Stimulated activated CD4-positive, alpha-beta T cell treated with anti-CD3 and anti-CD28 coated beads, Interleukin-12 subunit alpha, Interleukin-12 subunit beta, amount 100 ng/mL, for 48 hours (primary cell): ENCODE measurements around the gene PNMA6E.
"Not testable (repeated sequence)": the region's sequence is repeated elsewhere in the genome, so short reads cannot be mapped to it uniquely, and the experiment has no call there.

Experiments used
- DNase-seq, 3 donors: peaks; one replicate each; pipeline ENCODE4 v3.0.0-alpha.2; 2020; ENCODE audit warnings: low read depth in 2 of 3, low spot score in 1 of 3

Gene PNMA6E

DNA sequence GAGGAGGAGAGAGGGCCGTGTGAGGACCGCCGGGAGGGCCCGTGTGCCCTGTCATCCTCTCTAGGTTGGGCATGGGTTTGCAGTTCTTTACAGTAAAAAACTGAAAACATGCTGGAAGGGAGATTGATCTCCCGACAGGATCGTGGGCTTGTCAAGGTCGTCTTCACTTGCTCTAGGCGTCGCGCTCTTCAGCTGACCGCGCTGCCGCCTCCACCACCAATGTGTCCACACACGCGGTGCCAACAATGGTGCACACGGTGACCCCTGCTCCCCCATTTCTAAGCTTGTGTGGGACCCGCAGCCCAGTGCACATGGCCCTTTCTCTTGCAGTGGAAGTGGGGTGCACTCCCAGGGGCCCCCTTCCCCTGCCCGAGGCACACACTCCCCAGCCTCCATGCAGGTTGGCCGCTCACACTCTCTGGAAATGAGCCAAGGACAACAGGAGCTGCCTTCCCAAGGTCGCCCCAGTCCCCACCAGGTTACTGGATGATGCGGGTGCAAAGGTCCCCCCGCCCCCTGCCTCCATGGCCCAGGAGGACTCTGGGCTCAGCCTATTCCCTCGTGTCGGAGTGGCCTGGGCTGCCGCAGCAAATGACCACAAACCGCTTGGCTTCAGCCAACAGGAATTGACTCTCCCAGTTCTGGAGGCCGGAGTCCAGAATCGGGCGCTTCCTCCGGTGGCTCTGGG is 8.4 kb upstream of the PNMA6E start:
- DNase-seq, result no peak

DNA sequence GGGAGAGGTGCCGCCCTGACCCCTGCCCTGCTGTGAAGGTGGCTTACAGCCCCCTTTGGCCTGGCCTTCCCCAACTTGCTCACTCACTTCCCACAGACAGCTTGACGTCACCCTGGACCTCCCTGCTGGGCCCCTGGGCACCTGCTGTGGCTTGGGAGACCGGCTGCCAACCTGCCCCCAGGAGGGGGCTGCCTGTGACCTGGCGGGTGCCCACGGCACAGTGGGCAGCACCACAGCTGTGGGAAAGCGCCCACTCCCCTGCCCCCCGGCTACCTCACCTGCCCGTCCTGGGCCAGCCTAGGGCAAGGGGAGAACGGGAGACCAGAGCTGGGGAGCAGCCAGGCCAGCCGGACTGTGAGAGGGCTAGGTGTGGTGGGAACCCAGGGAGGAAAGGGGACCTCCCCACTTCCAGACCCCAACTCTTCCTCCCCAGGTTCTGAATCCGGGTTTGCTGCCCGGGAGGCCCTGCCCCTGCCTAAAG is 7.8 kb upstream of the PNMA6E start:
- no peak for DNase-seq

DNA sequence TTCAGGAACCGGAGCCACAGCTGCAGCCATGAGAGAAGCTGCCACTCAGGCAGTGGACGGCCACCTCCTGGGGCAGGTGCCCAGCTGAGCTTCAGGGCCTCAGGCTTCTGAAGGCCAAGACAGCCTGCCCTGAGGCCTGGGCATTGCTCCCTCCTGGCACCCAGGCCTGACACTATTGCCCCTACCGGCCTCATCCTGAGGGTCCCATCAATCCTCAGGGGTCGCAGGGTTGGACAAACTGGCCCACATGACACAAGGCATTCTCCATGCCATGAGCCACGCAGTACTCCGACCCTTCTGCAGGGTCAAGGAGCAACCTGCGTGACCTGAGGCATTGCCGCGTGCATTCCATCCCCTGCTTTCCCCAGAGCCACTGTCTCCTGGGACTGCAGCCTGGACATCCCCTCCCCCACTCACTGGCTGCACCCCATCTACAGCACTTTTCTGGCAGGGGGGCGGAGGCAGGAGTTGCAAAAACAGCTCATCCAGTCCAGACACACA is 7.1 kb upstream of the PNMA6E start:
- DNase-seq, result no peak

DNA sequence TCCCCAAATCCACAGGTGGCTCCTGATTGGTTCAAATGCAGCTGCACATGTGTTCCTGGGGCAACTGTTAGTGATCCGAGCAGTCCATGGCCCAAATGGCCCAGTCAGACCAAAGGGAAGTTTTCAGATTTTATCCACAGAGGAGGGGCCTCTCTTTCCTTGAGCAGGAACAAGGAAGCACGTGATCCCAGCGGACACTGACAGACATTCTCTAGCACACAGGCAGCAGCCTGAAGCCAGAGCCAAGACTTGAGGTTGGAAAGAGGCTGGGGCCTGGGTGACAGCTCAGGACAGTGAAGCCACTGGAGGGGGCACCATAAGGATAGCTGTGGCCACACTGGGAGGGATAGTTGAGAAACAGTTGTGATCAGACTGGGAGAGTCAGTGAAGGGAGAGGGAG is 6.6 kb upstream of the PNMA6E start:
- no peak for DNase-seq

DNA sequence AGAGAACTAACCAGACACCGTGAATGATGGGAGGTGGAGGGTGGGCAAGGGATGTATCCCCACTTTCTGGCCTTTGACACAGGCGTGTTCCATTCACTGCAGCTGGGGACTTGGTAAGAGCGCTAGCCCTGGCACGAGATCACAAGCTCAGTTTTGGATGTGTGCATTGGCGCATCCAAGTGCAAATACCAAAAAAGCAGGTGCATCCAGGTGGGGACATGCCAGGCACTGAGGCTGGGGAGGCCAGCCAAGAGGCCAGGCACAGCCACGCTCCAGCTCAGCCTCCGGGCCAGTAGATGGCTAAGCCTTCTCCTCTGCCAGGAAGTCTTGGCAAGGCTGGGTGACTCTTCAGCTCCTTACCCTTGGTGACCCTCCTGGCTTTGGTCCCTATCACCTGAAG is 5.8 kb upstream of the PNMA6E start:
- DNase-seq, result no peak

DNA sequence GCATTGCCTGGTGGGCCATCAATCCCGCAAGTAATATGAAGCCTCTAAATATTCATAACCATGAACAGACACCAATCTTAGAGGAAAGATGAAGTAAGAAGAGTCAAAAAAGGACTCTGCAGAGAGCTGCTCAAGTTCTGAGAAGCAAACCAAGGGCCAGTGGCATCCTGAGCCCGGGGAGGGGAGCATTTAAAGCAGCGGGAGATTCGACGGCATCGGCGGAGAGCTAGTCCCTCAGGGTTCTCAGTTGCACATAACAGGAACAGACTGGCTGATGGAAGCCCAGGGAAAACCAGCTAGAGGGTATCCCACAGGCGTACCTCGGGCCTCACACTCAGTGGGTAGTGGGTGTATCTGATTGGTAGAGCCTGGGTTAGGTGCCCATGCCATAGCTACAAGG is 4.9 kb upstream of the PNMA6E start:
- no peak for DNase-seq

DNA sequence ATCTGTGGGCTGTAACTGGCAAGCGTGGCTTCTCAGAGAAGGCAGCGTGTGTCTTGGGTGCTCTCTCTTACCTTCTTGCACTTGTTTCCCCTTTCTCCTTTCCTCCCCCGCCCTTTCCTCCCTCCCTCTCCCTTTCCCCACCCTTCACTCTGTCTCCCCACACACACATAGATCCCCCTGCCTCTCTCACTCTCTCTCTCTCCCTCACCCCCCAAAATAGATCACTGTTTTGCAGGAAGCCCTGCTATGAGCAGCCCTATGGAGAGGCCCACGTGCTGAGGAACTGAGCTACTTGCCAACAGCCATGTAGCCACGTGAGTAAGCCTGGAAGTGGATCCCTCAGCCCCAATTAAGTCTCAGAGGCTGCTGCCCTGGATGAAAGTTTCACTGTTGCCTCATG is 4.3 kb upstream of the PNMA6E start:
- no peak for DNase-seq

DNA sequence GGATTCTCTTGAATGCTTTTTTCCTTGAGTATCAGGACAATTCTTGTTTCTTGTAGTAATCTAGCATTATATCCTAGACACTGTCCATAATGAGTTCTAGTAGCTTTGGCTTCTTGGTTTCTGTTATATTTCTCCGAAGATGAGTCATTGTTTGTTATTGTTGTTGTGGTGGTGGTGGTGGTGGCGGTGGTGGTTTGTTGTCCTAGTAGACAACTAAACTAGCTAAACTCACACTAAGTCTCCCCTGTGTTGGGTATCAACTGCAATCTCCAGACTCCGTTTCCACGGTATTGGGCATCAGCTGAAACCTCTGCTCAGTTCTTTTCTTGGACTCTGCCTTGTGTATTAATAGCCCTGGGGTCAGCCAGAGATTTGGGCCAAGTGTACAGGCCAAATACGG is 3.2 kb upstream of the PNMA6E start:
- DNase-seq, result not testable (repeated sequence)

DNA sequence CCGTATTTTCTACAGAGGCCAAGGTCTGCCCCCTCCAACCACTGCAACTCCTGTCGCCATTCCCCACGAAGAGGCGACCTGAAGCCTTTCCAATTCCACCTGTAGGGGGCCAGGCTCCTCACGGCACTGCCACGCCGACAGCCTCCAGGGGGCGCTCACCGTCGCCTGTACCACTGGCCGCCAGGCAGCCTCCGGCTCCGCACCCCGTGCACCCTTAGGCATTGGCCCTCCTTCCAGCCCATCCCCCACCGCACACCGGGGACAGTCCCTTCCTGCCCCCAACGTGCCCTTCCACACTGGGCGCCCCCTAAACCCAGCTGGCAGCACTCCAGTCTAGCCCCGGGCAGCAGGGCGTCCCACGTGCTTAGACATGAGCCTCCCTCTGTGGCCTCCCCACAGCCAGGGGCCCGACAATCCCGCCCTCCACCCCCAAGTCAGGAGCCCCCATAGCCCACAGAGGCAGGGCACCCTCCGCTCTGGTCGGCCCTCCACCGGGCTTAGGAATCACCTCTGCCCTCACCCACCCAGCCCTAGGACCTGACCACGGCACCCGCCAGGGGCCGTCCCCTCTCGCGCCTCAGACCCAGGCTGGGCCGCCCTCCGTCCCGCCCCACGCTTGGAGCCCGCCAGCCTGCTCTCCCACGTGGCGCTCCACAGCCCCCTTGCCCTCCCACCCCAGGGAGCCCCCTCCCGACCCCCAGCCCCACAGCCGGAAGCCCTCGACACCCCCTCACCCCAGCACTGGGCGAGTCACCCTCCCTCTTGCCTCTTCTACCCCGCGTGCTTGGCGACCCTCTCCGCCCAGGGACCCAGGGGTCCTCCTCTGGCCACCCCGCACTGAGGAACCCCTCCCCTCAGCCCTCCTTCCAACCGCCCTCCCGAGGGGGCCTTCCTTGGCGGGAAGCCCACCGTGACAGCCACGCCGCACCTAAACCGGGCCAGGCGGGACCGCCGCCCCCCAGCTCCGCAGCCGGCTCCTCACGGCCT is 711 bp downstream of the PNMA6E start:
- peak; percentile 29 to 53 (median 53) for DNase-seq

DNA sequence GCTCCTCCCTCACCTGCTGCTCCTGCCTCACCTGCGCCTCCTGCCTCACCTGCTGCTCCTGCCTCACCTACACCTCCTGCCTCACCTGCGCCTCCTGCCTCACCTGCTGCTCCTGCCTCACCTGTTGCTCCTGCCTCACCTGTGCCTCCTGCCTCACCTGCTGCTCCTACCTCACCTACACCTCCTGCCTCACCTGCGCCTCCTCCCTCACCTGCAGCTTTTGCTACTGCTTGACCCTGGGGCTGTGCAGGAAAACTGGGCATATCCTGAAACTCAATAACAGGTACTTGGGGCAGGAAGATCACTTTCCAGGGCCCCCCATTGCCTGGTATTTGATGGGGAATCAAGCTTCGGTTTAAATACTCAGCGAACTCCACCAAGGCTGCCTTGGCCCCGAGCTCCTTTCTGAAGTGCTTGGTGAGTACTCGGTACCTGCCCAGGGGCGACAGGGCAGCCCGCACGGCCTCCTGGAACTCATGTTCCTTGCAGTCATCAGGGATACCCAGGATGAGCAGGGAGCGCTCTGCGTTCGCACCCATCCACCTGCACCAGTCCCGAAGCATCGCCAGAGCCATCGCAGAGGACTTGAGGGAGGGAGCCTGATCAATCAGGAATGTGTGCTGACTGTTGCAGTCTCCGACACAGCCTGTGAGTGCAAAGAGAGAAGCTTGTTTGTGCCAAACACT is 2.7 kb downstream of the PNMA6E start:
- DNase-seq, result no peak

DNA sequence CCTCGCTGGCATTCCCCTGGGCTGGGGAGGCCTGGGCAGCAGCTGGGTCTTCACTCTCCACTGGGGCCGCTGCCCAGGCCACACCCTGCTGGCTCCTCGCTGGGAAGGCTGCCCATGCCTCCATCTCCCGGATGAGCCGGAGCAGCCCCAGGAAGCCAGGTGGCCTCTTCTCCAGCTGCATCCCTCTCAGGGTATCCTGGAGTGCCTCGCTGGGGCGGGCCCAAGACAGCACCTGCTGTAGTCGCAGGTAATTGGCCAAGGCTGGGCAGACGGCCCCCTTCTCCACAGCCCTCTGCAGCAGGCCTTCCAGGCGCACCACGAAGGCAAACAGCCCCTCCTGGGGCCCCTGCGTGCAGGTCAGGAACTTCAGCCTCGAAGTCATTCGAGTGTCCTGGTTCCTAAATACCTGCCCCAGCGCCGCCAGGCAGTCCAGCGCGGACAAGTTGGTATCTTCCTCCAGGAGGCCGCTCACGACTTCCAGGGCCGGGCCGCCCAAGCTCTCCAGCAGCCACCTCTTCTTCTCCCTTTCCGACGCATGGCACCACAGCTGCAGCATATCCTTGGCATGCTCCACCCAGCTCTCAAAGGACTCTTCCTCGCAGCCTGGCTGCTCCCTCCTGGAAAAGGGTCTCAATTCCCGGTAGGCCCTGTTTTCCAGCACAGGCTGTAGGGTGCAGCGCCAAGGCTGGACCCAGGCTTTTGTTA is 3.7 kb downstream of the PNMA6E start:
- no peak for DNase-seq

DNA sequence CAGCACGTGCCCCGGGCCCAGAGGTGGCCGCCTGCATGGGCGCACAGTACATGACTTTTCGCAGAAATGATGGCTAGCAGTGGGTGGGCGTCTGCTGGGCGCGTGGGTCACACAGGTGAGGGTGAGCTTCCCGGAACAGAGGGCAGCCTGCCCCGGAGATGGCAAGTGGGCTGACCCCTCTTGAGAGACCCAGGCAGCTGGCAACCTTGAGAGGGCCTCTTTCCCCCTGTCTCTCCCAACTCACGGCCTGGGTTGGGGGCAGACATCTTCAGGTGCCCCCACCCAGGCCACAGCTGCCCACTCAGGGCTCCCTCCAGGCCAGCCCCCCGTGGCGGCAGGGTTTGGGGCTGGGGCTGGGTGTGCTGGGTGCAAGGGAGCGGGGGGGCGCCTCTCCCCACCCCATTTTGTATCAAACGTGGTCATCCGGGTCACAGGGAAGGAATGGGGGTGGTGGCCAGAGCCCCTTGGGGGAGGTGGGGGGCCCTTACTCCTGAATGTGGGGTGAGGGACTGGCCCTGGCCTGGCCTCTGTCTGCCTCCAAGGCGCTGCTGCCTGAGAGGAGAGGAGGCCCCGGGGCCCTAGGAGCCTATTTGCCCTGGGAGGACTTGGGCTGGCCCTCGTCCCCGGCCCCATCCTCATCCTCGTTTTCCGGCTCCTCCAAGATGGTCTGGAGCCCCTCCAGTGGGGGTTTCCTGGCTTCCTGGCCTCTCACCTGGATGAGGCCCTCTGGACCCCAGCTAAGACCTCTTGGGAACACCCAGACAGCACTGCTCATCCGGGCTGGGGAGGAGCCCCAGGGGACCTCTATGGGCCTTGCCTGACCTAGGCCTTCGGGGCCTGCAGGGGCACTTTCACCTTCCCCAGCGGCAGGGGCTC is 4.6 kb downstream of the PNMA6E start:
- DNase-seq, result no peak

DNA sequence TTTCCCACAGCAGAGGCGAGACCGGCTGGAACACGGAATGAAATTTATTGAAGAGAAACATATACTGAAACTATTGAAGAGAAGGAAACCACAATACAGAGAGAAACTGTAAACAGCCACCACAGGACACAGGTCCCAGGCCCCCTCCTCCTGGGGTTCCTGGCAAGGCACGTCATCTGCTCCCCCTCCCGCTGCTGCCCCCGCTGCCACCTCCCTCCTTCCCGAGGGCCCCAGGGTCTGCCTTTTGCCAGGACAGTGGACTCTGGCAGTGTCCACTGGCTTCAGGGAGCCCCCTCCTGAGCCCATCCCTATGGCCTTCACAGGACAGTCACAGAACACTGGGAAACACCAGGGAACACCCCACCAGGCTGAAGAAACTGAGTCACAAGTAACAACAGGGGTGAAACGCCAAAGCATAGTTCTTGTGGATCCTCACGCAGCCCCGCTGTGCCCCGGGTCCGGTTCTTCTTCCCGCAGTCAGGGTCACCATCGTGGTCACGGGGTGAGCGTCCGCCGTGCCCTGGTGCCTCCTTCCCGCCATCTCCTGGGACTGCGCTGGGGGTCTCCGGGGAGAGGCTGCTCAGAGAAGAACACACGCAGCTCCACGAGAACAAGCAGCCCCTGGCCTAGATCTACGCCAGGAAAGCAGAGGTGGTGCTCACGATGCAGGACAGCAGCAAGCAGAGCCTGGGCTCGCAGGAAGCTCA is 5.4 kb downstream of the PNMA6E start:
- DNase-seq, result no peak

DNA sequence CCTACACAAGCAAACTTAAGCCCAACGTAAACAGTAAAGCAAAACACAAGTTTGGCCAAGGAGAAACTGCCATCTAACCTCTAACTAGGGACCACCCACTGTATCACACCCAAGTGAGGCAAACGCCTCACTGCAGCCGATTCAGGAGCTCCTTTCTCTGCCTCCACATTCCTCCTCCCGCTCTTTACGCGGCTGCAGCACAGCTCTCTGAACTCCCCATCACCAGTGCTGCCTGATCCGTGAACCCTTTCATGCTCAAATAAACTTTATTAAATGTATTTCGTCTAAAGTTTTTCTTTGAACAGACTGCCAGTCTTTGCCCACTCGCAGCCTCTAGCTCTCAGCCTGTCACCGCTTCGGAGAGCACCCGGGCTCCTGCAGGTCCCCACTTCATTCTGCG is 6.5 kb downstream of the PNMA6E start:
- no peak for DNase-seq

DNA sequence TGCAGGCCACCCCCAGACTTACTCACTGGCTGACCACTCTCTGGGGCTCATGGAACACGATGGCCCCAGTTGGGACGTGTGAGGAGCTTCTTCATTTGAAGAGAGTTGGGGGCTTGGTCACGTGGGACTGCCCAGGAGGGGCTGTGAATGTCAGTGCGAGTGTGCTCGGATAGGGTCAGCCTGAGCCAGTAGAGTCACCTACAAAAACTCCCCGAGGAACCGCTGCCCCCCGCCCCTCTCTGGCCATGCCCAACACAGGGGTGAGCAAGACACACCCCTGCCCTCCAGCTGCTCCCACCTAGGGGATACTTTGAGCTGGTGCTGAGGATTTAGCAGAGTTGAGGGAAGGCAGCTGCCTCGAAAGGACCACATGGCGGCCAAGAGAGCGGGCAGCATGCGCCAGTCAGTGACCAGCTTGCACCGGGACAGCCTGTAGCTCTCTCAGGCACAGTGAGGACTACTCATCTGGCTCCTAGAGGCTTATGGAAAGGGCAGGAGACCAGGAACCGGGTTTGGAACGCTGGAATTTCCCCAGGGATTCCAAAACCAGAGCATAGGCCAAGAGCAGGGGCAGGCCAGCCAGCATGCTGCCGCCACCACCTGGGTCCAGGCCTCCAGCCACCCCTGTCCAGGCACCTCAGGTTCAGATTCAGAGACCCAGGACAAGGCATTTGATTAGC is 8.4 kb downstream of the PNMA6E start:
- no peak for DNase-seq

DNA sequence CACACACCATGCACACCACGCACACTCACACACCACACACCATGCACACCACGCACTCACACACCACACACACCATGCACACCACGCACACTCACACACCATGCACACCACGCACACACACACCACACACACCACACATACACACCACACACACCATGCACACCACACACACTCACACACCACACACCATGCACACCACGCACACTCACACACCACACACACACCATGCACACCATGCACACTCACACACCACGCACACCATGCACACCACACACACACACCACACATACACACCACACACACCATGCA is 11.7 kb downstream of the PNMA6E start:
- DNase-seq, result not testable (repeated sequence)

DNA sequence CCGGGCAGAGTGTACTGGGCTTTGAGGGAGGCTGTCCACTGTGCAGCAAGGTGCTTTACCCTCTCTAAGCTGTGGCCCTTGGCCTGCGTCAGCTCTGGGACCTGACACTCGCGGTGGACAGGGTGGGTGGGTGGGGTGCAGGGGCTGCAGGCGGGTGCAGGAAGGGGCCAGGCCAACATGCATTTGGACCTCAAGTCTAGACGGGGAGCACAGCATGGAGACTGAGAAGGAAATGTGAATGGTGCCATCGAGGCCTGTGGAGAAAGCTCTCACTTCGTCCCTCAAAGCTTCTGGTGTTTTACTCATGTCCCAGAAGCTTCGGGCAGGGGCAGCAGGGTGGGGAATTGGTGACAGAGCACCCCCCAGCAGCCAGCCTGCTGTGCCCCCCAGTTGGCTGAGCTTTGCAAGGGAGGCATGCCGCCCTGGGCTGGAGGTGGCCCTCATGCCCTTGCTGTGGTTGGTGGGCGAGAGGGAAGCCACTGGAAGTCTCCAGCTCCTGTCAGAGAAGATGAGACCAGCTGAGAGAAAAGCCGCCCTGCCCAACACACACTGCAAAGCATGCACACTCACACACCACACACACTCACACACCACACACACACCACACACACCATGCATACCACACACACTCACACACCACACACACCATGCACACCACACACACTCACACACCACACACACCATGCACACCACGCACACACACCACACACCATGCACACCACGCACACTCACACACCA is 12.3 kb downstream of the PNMA6E start:
- no peak for DNase-seq
